ENCODE data around the gene SHROOM2. TPM values are rescaled to one million over a fixed set of nuclear protein-coding genes. Genes with fewer than 3 reads are reported as not detected.
"Not testable (repeated sequence)": the region's sequence is repeated elsewhere in the genome, so short reads cannot be mapped to it uniquely, and the experiment has no call there.

The SHROOM2 gene
- 2.6 TPM for total RNA-seq

- peak; percentile 29 for DNase-seq
These were observed at the start of gene SHROOM2 for GRCh38 chrX:9785944-9786797. Gene SHROOM2 (plus strand): TSS chrX:9786429. CDS start chrX:9786546, 117 bp downstream.

- no peak for DNase-seq
These were observed 48.9 kb upstream of the SHROOM2 start for GRCh38 chrX:9737363-9737762.

GRCh38 chrX:9738151-9738550 lies 48.1 kb upstream of the SHROOM2 start:
- DNase-seq, result no peak

GRCh38 chrX:9739130-9739529 lies 47.1 kb upstream of the SHROOM2 start:
- no peak for DNase-seq

- DNase-seq, result no peak
These were observed 40.7 kb upstream of the SHROOM2 start for GRCh38 chrX:9745417-9746115.

GRCh38 chrX:9746148-9746888 lies 39.9 kb upstream of the SHROOM2 start:
- DNase-seq, result no peak

- DNase-seq, result no peak
These were observed 38.6 kb upstream of the SHROOM2 start for GRCh38 chrX:9747644-9748043.

GRCh38 chrX:9749146-9749692 lies 37.0 kb upstream of the SHROOM2 start:
- peak; percentile 5 for DNase-seq

GRCh38 chrX:9757366-9757765 lies 28.9 kb upstream of the SHROOM2 start:
- DNase-seq, result no peak

GRCh38 chrX:9758021-9758638 lies 28.1 kb upstream of the SHROOM2 start:
- DNase-seq, result no peak

- DNase-seq, result no peak
These were observed 26.9 kb upstream of the SHROOM2 start for GRCh38 chrX:9759337-9759736.

GRCh38 chrX:9765072-9765736 lies 21.0 kb upstream of the SHROOM2 start:
- DNase-seq, result no peak

GRCh38 chrX:9765737-9766097 lies 20.5 kb upstream of the SHROOM2 start, which contains the start of gene GPR143:
Gene GPR143 (minus strand): TSS chrX:9765847. CDS start chrX:9765817, 30 bp downstream.
- no peak for DNase-seq

- DNase-seq, result no peak
These were observed 18.9 kb upstream of the SHROOM2 start for GRCh38 chrX:9767375-9767774.

GRCh38 chrX:9768321-9768839 lies 17.8 kb upstream of the SHROOM2 start:
- not testable (repeated sequence) for DNase-seq

- DNase-seq, result no peak
These were observed 15.9 kb upstream of the SHROOM2 start for GRCh38 chrX:9770319-9770718.

GRCh38 chrX:9772943-9773342 lies 13.3 kb upstream of the SHROOM2 start:
- DNase-seq, result no peak

- DNase-seq, result no peak
These were observed 10.3 kb upstream of the SHROOM2 start for GRCh38 chrX:9775930-9776329.

GRCh38 chrX:9781941-9782340 lies 4.3 kb upstream of the SHROOM2 start:
- DNase-seq, result no peak

- DNase-seq, result no peak
These were observed 1.9 kb upstream of the SHROOM2 start for GRCh38 chrX:9784332-9784731.

GRCh38 chrX:9785254-9785943 lies 830 bp upstream of the SHROOM2 start:
- DNase-seq, result no peak
